Lower lobe of right lung (tissue), 2 donors: Measurements from ENCODE around the gene PDLIM1. TPM values are rescaled to one million over a fixed set of nuclear protein-coding genes. Genes with fewer than 3 reads are reported as not detected.

Experiments used
- ATAC-seq, 2 donors: fragments of 200-7000 bp; cut with Tn5 transposase; one replicate each; pipeline ENCODE4 v1.9.1; 2020 to 2022; ENCODE audit warnings: mild to moderate bottlenecking in 2 of 2, moderate library complexity in 2 of 2
- DNase-seq: peaks from one replicate; pipeline ENCODE4 v3.0.0-alpha.2; 2020
- H3K27ac ChIP-seq: fragments of 200-600 bp; one replicate; pipeline ENCODE4 v1.8.0; 2022
- H3K27me3 ChIP-seq: fragments of 200-600 bp; one replicate; pipeline ENCODE4 v1.8.0; 2022; ENCODE audit warnings: low read depth
- H3K36me3 ChIP-seq: fragments of 200-600 bp; one replicate; pipeline ENCODE4 v1.8.0; 2022; ENCODE audit warnings: mild to moderate bottlenecking
- H3K4me1 ChIP-seq: fragments of 200-600 bp; one replicate; pipeline ENCODE4 v1.8.0; 2022
- H3K4me3 ChIP-seq: fragments of 200-600 bp; one replicate; pipeline ENCODE4 v1.8.0; 2022; ENCODE audit warnings: mild to moderate bottlenecking
- H3K9me3 ChIP-seq: fragments of 200-600 bp; one replicate; pipeline ENCODE4 v1.8.0; 2022
- intact Hi-C: fragments of 100-400 bp; cut with DNase I; formaldehyde crosslinking; loops from one replicate; pipeline ENCODE4 v1.11.0; 2022
- total RNA-seq: library from RNA; stranded (reverse); fragmentation: NEBNext Ultra II Directional; extraction: Animal tissue kit (Norgen Biotek cat#: 25700); gene quantifications from one replicate; pipeline ENCODE4 v1.2.1, GENCODE V29; 2021
- TF ChIP-seq, protein P1 (sequence below): fragments of 200-600 bp; IDR thresholded peaks from one replicate; pipeline ENCODE4 v1.8.0; 2022; ENCODE audit warnings: antibody characterized with exemption, mild to moderate bottlenecking
- donor health status: DM: no; HTN: yes; CAD: no; lungs with severe emphysema.

The PDLIM1 gene
- total RNA-seq, 1 donor from 2014 or later, result 178 TPM

DNA sequence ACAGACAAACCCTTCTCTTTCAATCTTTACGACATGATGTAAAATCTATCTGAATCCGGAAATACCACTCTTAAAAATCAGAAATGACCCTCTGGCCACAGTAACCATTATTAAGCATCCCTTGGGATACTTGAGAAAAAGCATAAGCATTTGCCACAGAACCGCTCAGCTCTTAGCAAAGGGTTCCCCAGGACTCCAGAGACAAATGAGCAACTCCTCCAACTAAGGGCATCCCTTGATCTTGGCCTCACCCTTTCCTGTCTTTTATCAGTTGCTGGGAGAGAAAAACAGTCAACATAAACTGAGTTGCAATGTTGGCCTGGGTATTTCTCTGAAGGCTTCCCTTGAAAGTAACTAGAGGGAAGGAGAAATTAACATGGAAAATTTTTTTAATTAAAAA is 3.5 kb downstream of the PDLIM1 start:
- H3K27ac ChIP-seq, result peak overlapping the region; percentile 96
- peaks cover 63% of the 10 kb centered on the region for H3K4me1 ChIP-seq
- no peaks in the 10 kb centered on the region for H3K9me3 ChIP-seq
- ATAC-seq, result no peak
- TF ChIP-seq, protein P1, sequence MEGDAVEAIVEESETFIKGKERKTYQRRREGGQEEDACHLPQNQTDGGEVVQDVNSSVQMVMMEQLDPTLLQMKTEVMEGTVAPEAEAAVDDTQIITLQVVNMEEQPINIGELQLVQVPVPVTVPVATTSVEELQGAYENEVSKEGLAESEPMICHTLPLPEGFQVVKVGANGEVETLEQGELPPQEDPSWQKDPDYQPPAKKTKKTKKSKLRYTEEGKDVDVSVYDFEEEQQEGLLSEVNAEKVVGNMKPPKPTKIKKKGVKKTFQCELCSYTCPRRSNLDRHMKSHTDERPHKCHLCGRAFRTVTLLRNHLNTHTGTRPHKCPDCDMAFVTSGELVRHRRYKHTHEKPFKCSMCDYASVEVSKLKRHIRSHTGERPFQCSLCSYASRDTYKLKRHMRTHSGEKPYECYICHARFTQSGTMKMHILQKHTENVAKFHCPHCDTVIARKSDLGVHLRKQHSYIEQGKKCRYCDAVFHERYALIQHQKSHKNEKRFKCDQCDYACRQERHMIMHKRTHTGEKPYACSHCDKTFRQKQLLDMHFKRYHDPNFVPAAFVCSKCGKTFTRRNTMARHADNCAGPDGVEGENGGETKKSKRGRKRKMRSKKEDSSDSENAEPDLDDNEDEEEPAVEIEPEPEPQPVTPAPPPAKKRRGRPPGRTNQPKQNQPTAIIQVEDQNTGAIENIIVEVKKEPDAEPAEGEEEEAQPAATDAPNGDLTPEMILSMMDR, result no peak
- H3K36me3 ChIP-seq, result no peaks in the 10 kb centered on the region
- no peak for DNase-seq
- peak overlapping the region; percentile 79 for H3K4me3 ChIP-seq
- H3K27me3 ChIP-seq, result no peaks in the 10 kb centered on the region
- intact Hi-C loops, result no loop called here

- Histone ChIP-seq H3K27ac (peak overlapping the region; percentile 96), H3K4me3 (no peak overlapping the region), H3K27me3 (no peaks in the 10 kb centered on the region), H3K9me3 (no peaks in the 10 kb centered on the region), H3K36me3 (no peaks in the 10 kb centered on the region), H3K4me1 (peaks cover 63% of the 10 kb centered on the region)
- ATAC-seq (no peak), DNase-seq (no peak)
- intact Hi-C loops, result no loop called here
- TF ChIP-seq, protein P1, result no peak
These were observed 4.1 kb downstream of the PDLIM1 start for GRCh38 chr10:95286707-95287106.

DNA sequence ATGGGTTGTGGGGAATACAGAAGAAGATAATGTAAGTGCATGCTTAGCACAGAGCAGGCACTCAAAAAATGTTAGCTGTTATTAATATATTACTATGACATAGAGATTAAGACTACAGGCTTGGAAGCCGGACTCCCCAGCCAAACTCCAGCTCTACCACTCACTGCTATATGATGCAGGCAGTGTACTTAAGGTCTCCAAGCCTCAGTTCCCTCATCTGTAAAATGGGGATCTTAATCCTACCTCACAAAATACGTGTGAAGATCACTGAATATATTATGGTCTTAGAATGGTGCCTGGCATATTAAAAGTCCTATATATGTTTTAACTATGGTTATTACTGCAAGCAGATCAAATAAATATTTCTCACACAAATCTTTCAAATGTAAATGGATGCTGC is 5.2 kb downstream of the PDLIM1 start:
- no peak overlapping the region for H3K27ac ChIP-seq
- intact Hi-C loops, result no loop called here

GRCh38 chr10:95284807-95285206 is 6.0 kb downstream of the PDLIM1 start:
- peaks cover 74% of the 10 kb centered on the region for H3K4me1 ChIP-seq

More for the DNA sequence above, 5.2 kb downstream of the PDLIM1 start:
- Histone ChIP-seq H3K27me3 (no peaks in the 10 kb centered on the region), H3K9me3 (no peaks in the 10 kb centered on the region), H3K36me3 (no peaks in the 10 kb centered on the region), H3K4me1 (peaks cover 67% of the 10 kb centered on the region), H3K4me3 (no peak overlapping the region)
- no peak for DNase-seq
- TF ChIP-seq, protein P1, result no peak
- ATAC-seq, result no peak

GRCh38 chr10:95282107-95282506 is 8.7 kb downstream of the PDLIM1 start:
- no peak overlapping the region for H3K27ac ChIP-seq
- TF ChIP-seq, protein P1, result no peak
- no peaks in the 10 kb centered on the region for H3K9me3 ChIP-seq
- H3K4me1 ChIP-seq, result peaks cover 80% of the 10 kb centered on the region
- no peak overlapping the region for H3K4me3 ChIP-seq
- ATAC-seq (no peak), DNase-seq (no peak)
- no peaks in the 10 kb centered on the region for H3K36me3 ChIP-seq
- H3K27me3 ChIP-seq, result no peaks in the 10 kb centered on the region
- intact Hi-C loops, result no loop called here

More at GRCh38 chr10:95284807-95285206, 6.0 kb downstream of the PDLIM1 start:
- H3K36me3 ChIP-seq, result no peaks in the 10 kb centered on the region
- H3K4me3 ChIP-seq, result no peak overlapping the region
- H3K27me3 ChIP-seq, result no peaks in the 10 kb centered on the region
- intact Hi-C loops, result no loop called here
- DNase-seq, result no peak
- TF ChIP-seq, protein P1, result no peak
- no peak for ATAC-seq
- no peak overlapping the region for H3K27ac ChIP-seq
- no peaks in the 10 kb centered on the region for H3K9me3 ChIP-seq

DNA sequence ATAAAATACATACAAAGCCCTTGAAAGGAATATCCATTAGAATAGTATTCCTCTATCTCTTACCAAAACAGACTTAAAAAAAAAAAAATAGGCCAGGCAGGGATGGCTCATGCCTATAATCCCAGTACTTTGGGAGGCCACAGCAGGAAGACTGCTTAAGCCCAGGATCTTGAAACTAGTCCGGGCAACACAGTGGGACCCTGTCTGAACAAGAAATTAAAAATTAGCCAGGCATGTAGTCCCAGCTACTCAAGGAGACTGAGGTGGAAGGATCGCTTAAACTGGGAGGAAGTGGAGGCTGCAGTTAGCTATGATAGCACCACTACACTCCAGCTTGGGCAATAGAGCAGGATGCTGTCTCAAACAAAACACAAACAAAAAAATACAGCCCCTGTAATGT is 9.6 kb downstream of the PDLIM1 start:
- H3K36me3 ChIP-seq, result no peaks in the 10 kb centered on the region
- no peak for ATAC-seq
- TF ChIP-seq, protein P1, result no peak
- no peak overlapping the region for H3K4me3 ChIP-seq
- H3K27ac ChIP-seq, result peak overlapping the region; percentile 67
- intact Hi-C loops, result no loop called here
- H3K4me1 ChIP-seq, result peaks cover 80% of the 10 kb centered on the region
- no peaks in the 10 kb centered on the region for H3K27me3 ChIP-seq
- no peak for DNase-seq
- H3K9me3 ChIP-seq, result no peaks in the 10 kb centered on the region
